K562 (cell line): Measurements from ENCODE around the gene SYT1. TPM values are rescaled to one million over a fixed set of nuclear protein-coding genes. Genes with fewer than 3 reads are reported as not detected.

Experiments used
- ATAC-seq: fragments of 200-7000 bp; cut with Tn5 transposase; 3 replicates; pipeline ENCODE4 v1.9.1; 2020; ENCODE audit warnings: moderate library complexity
- BruUV-seq: library from RNA; stranded (reverse); fragments of 400-500 nt; replicated peaks from 2 replicates; lab custom pipeline; 2021; lab: Mats Ljungman, UMichigan
- CTCF ChIA-PET: fragments of 300-600 bp; formaldehyde crosslinking; extraction: SDS; loops from one replicate; lab custom pipeline; 2021; ENCODE audit warnings: low intra/inter-chr PET ratio; lab: Yijun Ruan, JAX
- POLR2A ChIA-PET: fragments of 300-600, 350-650 bp; sonication (Branson Sonifier 250); formaldehyde crosslinking; extraction: SDS; loops from one replicate; lab custom pipeline; 2021; ENCODE audit warnings: antibody characterized with exemption, inconsistent platforms; lab: Yijun Ruan, JAX
- DNase-seq, 4 experiments: peaks; one replicate each; pipeline versions ENCODE4 v3.0.0 to v3.0.0-alpha.2; 2011 to 2018; ENCODE audit warnings: low spot score in 3 of 4, mixed read lengths in 3 of 4; ENCODE audit errors: extremely low read depth in 1 of 4
- FAIRE-seq: peaks from 2 replicates; lab custom pipeline; 2011; peaks lifted over from hg19 to GRCh38; lab: Jason Lieb, UNC
- H2AFZ ChIP-seq: 2 replicates; pipeline ENCODE4 v1.6.0; 2011; ENCODE audit warnings: low read depth, low read length, control low read depth, inconsistent platforms
- H3K27ac ChIP-seq: fragments of 200-600 bp; 3 replicates; pipeline ENCODE4 v1.8.0; 2011; ENCODE audit warnings: low read depth, mild to moderate bottlenecking, control low read depth, inconsistent platforms, low read length, moderate library complexity, mixed read lengths; ENCODE audit errors: extremely low read depth
- H3K27me3 ChIP-seq, 2 experiments: fragments of 300-600 bp in 1 of 2; 2 replicates in 1 of 2; 3 replicates in 1 of 2; pipeline versions ENCODE4 v1.6.0 to v1.8.0; 2011; ENCODE audit warnings: inconsistent platforms in 2 of 2, low read length in 2 of 2, mild to moderate bottlenecking in 1 of 2, mixed read lengths in 1 of 2, moderate library complexity in 1 of 2; ENCODE audit not compliant: control insufficient read depth in 2 of 2, insufficient read depth in 2 of 2
- H3K36me3 ChIP-seq: fragments of 300-600 bp; 3 replicates; pipeline ENCODE4 v1.8.0; 2011; ENCODE audit warnings: mild to moderate bottlenecking, low read length, inconsistent platforms; ENCODE audit not compliant: control insufficient read depth, insufficient read depth
- H3K4me1 ChIP-seq, 2 experiments: fragments of 200-600 bp in 1 of 2; replicated peaks in 1 of 2; 2 replicates in 1 of 2; 3 replicates in 1 of 2; pipeline versions ENCODE4 v1.5.1 to v1.8.0; 2011; ENCODE audit warnings: inconsistent platforms in 2 of 2, low read length in 2 of 2, mild to moderate bottlenecking in 1 of 2, mixed read lengths in 1 of 2, moderate library complexity in 1 of 2; ENCODE audit not compliant: control insufficient read depth in 2 of 2, insufficient read depth in 2 of 2
- H3K4me2 ChIP-seq: 2 replicates; pipeline ENCODE4 v1.6.1; 2011; ENCODE audit warnings: low read length, control low read depth, inconsistent platforms, mixed read lengths; ENCODE audit not compliant: insufficient read depth
- H3K4me3 ChIP-seq: fragments of 200-600 bp; sonication (generic), shearing (Covaris generic); 2 replicates; pipeline ENCODE4 v1.5.1; 2016; ENCODE audit warnings: control low read depth, inconsistent platforms
- H3K79me2 ChIP-seq: fragments of 200-600 bp; 3 replicates; pipeline ENCODE4 v1.8.0; 2011; ENCODE audit warnings: low read length, inconsistent platforms; ENCODE audit not compliant: control insufficient read depth, insufficient read depth
- H3K9ac ChIP-seq, 2 experiments: 2 replicates each; pipeline versions ENCODE4 v1.6.0 to v1.6.1; 2011; ENCODE audit warnings: low read depth in 2 of 2, low read length in 2 of 2, control low read depth in 1 of 2, inconsistent platforms in 1 of 2, mild to moderate bottlenecking in 1 of 2, mixed read lengths in 1 of 2; ENCODE audit not compliant: insufficient read depth in 1 of 2
- H3K9me1 ChIP-seq: one replicate; pipeline ENCODE4 v1.6.0; 2011; ENCODE audit warnings: inconsistent platforms, mild to moderate bottlenecking, low read length, moderate library complexity; ENCODE audit not compliant: control insufficient read depth, insufficient read depth
- H3K9me3 ChIP-seq: replicated peaks from 2 replicates; pipeline ENCODE4 v1.5.1; 2011; ENCODE audit warnings: low read depth, low read length, inconsistent platforms; ENCODE audit not compliant: control insufficient read depth, insufficient read depth
- H4K20me1 ChIP-seq: replicated peaks from 2 replicates; pipeline ENCODE4 v1.6.1; 2011; ENCODE audit warnings: low read length, inconsistent platforms, mixed read lengths; ENCODE audit not compliant: control insufficient read depth, insufficient read depth
- CREB1 ChIP-seq, 2 experiments: sonication (generic) in 1 of 2; formaldehyde crosslinking in 1 of 2; IDR thresholded peaks; 2 replicates each; pipeline versions ENCODE4 v1.6.1 to v1.8.0; 2012 to 2022; ENCODE audit warnings: inconsistent platforms in 1 of 2, mild to moderate bottlenecking in 1 of 2, missing genetic modification reagents in 1 of 2, moderate library complexity in 1 of 2
- KAT2B ChIP-seq: IDR thresholded peaks from one replicate; pipeline ENCODE4 v1.6.1; 2012; ENCODE audit warnings: low read depth, mild to moderate bottlenecking, control low read depth, inconsistent platforms, low read length, moderate library complexity
- POLR2H ChIP-seq: IDR thresholded peaks from 2 replicates; pipeline ENCODE4 v1.6.1; 2016; ENCODE audit warnings: missing genetic modification characterization, low read depth, mild to moderate bottlenecking, control low read depth, missing compliant biosample characterization, moderate library complexity
- ZFP30 ChIP-seq: fragments of 250-450 bp; sonication (Bioruptor Pico); IDR thresholded peaks from 2 replicates; pipeline ENCODE4 v1.8.0; 2022; ENCODE audit warnings: moderate library complexity, mild to moderate bottlenecking, inconsistent platforms, borderline replicate concordance
- ZNF431 ChIP-seq: sonication (generic); formaldehyde crosslinking; IDR thresholded peaks from 2 replicates; pipeline ENCODE4 v1.8.0; 2022; ENCODE audit warnings: mild to moderate bottlenecking, missing genetic modification reagents
- WGBS: fragments of 100-300 bp; shearing (Covaris generic); methylation state at CpG from one replicate; pipeline ENCODE4 v1.1.6; 2016; ENCODE audit warnings: low coverage, mixed read lengths; ENCODE audit not compliant: insufficient coverage; ENCODE audit errors: missing lambda C conversion rate; 5-methylcytosine and 5-hydroxymethylcytosine counted together
- in situ Hi-C: fragments of 300-500 bp; cut with MboI; formaldehyde crosslinking; loops from 4 replicates; pipeline ENCODE4 v1.15.0; 2018; ENCODE audit warnings: inconsistent platforms, mixed read lengths
- intact Hi-C: fragments of 100-400 bp; cut with micrococcal nuclease; formaldehyde crosslinking; loops from 2 replicates; pipeline ENCODE4 v1.14.2; 2022
- polyA plus RNA-seq, 8 experiments: library from polyadenylated mRNA; depleted of rRNA in 4 of 8; stranded (reverse) in 5 of 8; unstranded in 3 of 8; fragments of >200 nt; fragmentation: Nextera tagmentation in 2 of 8; fragmentation: Illumina TruSeq in 1 of 8; extraction: Ambion mirVana in 2 of 8; extraction: Trizol in 1 of 8; gene quantifications; 2 replicates each; pipeline versions ENCODE4 v1.2.1 to v1.2.3, GENCODE V29; 2011 to 2014; ENCODE audit warnings: inconsistent platforms in 1 of 8, missing spikeins in 1 of 8
- total RNA-seq, 7 experiments: library from RNA; depleted of rRNA in 6 of 7; stranded (reverse); fragments of >200 nt in 6 of 7; fragmentation: Illumina TruSeq in 2 of 7; extraction: Trizol in 2 of 7; gene quantifications; 2 replicates each; pipeline versions ENCODE4 v1.2.1 to v1.2.3, GENCODE V29; 2011 to 2021; ENCODE audit warnings: low replicate concordance in 1 of 7
- TF ChIP-seq, protein P1 (sequence below): fragments of 250-450 bp; sonication (Bioruptor Pico); IDR thresholded peaks from 2 replicates; pipeline ENCODE4 v1.8.0; 2022; ENCODE audit warnings: moderate library complexity, mild to moderate bottlenecking, inconsistent platforms
- TF ChIP-seq, protein P2 (sequence below): sonication (generic); formaldehyde crosslinking; IDR thresholded peaks from 2 replicates; pipeline ENCODE4 v1.9.0; 2022; ENCODE audit warnings: mild to moderate bottlenecking, missing genetic modification reagents
- TF ChIP-seq, protein P3 (sequence below): fragments of 250-450 bp; sonication (Bioruptor Pico); IDR thresholded peaks from 2 replicates; pipeline ENCODE4 v1.4.0; 2020

SYT1 gene
- total and polyA plus RNA-seq, 9 of the 15 experiments (the other 6 are each of a cell fraction or from before 2014, with no cell fraction given), result 0.03 to 0.13 (median 0.07) TPM; not detected in 4

DNA sequence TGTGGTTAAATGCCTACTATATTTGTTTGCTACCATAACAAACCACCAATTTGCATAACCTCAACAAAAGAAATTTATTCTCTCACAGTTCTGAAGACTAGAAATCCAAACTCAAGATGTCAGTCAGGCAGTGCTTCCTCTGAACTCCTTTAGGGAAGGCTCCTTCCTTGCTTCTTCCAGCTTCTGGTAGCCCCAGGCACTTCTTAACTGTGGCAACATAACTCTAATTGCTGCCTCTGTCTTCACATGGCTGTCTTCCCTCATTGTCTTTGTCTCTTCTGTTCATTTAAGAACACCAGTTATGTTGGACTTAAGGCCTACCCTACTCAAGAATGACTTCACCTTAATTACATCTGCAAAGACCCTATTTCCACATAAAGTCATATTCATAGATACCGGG is 206.9 kb downstream of the SYT1 start:
- Histone ChIP-seq H3K9me3 (no peaks in the 10 kb centered on the region), H3K4me2 (no peak overlapping the region), H3K4me1 (no peaks in the 10 kb centered on the region), H3K4me3 (no peak overlapping the region), H2AFZ (no peak overlapping the region), H3K9ac (no peak overlapping the region), H3K79me2 (no peaks in the 10 kb centered on the region), H3K27me3 (no peaks in the 10 kb centered on the region), H3K9me1 (no peaks in the 10 kb centered on the region), H3K27ac (no peak overlapping the region), H4K20me1 (no peaks in the 10 kb centered on the region), H3K36me3 (no peaks in the 10 kb centered on the region)
- DNase-seq (no peak), FAIRE-seq (no peak), ATAC-seq (no peak)
- BruUV-seq, result no TSS peak
- CTCF ChIA-PET, result no interaction called here
- in situ Hi-C loops, result no loop called here
- intact Hi-C loops, result no loop called here
- POLR2A ChIA-PET, result no interaction called here
- WGBS, result 0% methylated on average over 1 of the region's 1 CpG
- TF ChIP-seq, protein P1, sequence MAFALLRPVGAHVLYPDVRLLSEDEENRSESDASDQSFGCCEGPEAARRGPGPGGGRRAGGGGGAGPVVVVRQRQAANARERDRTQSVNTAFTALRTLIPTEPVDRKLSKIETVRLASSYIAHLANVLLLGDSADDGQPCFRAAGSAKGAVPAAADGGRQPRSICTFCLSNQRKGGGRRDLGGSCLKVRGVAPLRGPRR (CRISPR knock-in tag), result no peak
- TF ChIP-seq, protein P2, sequence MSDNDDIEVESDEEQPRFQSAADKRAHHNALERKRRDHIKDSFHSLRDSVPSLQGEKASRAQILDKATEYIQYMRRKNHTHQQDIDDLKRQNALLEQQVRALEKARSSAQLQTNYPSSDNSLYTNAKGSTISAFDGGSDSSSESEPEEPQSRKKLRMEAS (CRISPR knock-in tag), result no peak
- TF ChIP-seq ZFP30 (CRISPR knock-in tag) (no peak), CREB1 (IDR thresholded peaks at IDR 0.05) (no peak), CREB1 (CRISPR knock-in tag; IDR thresholded peaks at IDR 0.05) (no peak), ZNF431 (CRISPR knock-in tag) (no peak), POLR2H (tag) (no peak), KAT2B (no peak)
- TF ChIP-seq, protein P3, sequence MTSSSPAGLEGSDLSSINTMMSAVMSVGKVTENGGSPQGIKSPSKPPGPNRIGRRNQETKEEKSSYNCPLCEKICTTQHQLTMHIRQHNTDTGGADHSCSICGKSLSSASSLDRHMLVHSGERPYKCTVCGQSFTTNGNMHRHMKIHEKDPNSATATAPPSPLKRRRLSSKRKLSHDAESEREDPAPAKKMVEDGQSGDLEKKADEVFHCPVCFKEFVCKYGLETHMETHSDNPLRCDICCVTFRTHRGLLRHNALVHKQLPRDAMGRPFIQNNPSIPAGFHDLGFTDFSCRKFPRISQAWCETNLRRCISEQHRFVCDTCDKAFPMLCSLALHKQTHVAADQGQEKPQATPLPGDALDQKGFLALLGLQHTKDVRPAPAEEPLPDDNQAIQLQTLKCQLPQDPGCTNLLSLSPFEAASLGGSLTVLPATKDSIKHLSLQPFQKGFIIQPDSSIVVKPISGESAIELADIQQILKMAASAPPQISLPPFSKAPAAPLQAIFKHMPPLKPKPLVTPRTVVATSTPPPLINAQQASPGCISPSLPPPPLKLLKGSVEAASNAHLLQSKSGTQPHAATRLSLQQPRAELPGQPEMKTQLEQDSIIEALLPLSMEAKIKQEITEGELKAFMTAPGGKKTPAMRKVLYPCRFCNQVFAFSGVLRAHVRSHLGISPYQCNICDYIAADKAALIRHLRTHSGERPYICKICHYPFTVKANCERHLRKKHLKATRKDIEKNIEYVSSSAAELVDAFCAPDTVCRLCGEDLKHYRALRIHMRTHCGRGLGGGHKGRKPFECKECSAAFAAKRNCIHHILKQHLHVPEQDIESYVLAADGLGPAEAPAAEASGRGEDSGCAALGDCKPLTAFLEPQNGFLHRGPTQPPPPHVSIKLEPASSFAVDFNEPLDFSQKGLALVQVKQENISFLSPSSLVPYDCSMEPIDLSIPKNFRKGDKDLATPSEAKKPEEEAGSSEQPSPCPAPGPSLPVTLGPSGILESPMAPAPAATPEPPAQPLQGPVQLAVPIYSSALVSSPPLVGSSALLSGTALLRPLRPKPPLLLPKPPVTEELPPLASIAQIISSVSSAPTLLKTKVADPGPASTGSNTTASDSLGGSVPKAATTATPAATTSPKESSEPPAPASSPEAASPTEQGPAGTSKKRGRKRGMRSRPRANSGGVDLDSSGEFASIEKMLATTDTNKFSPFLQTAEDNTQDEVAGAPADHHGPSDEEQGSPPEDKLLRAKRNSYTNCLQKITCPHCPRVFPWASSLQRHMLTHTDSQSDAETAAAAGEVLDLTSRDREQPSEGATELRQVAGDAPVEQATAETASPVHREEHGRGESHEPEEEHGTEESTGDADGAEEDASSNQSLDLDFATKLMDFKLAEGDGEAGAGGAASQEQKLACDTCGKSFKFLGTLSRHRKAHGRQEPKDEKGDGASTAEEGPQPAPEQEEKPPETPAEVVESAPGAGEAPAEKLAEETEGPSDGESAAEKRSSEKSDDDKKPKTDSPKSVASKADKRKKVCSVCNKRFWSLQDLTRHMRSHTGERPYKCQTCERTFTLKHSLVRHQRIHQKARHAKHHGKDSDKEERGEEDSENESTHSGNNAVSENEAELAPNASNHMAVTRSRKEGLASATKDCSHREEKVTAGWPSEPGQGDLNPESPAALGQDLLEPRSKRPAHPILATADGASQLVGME (CRISPR knock-in tag), result no peak
